ENCODE data around the gene NOTUM. TPM values are rescaled to one million over a fixed set of nuclear protein-coding genes. Genes with fewer than 3 reads are reported as not detected.

The NOTUM gene
- total and polyA plus RNA-seq, 4 donors, result 0.60 to 1.0 TPM; not detected in 2

- no peaks in the 10 kb centered on the region for H3K27me3 ChIP-seq (ENCODE audit: control insufficient read depth in 1 of 2, insufficient read depth in 2 of 2, low read length in 1 of 2)
- intact Hi-C loops (cut with DNase I), result no loop called here
- DNase-seq (no peak), ATAC-seq (ENCODE audit: low FRiP score) (no peak)
- H3K4me3 ChIP-seq (ENCODE audit: low read length in 2 of 2), result no peak overlapping the region
- 64 to 76% methylated on average over 7 of the region's 7 CpGs for WGBS, 2 donors
- H3K27ac ChIP-seq (ENCODE audit: low read depth in 1 of 2, low read length in 2 of 2), result no peak overlapping the region
- no peaks in the 10 kb centered on the region for H3K4me1 ChIP-seq (ENCODE audit: control insufficient read depth in 1 of 2, insufficient read depth in 2 of 2, low read length in 2 of 2)
- H3K36me3 ChIP-seq (ENCODE audit: control insufficient read depth in 1 of 2, insufficient read depth in 2 of 2, low read length in 1 of 2), result no peaks in the 10 kb centered on the region
- H3K9me3 ChIP-seq (ENCODE audit: control insufficient read depth, low read length), result no peaks in the 10 kb centered on the region
Measured at GRCh38 chr17:81968396-81968745, 7.4 kb upstream of the NOTUM start.

- Histone ChIP-seq H3K4me3 (ENCODE audit: low read length in 2 of 2) (no peak overlapping the region), H3K27ac (ENCODE audit: low read depth in 1 of 2, low read length in 2 of 2) (no peak overlapping the region)
- intact Hi-C loops (cut with DNase I), result no loop called here
Measured at GRCh38 chr17:81967533-81968395, 6.8 kb upstream of the NOTUM start.

DNA sequence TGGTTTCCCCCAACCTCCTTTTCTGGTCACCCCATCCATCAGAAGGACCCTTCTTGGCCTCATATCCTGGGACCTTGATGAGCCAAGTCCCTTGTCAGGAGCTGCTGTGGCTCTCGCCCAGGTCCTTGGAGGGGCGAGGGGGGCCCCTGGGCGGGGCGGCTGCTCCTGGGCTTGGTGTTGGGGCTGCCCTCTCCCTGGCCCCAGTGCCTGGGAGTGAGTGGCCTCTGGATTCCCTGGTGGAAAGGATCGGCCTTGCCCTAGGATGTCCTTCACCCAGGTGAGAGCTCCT lies 6.2 kb upstream of the NOTUM start:
- no peaks in the 10 kb centered on the region for H3K9me3 ChIP-seq (ENCODE audit: control insufficient read depth, low read length)
- peak; percentile 9 for ATAC-seq (ENCODE audit: low FRiP score)

More at GRCh38 chr17:81967533-81968395, 6.8 kb upstream of the NOTUM start:
- WGBS, 2 donors, result 18 to 20% methylated on average over 29 to 36 of the region's 36 CpGs
- Histone ChIP-seq H3K36me3 (ENCODE audit: control insufficient read depth in 1 of 2, insufficient read depth in 2 of 2, low read length in 1 of 2) (no peaks in the 10 kb centered on the region), H3K27me3 (ENCODE audit: control insufficient read depth in 1 of 2, insufficient read depth in 2 of 2, low read length in 1 of 2) (no peaks in the 10 kb centered on the region), H3K9me3 (ENCODE audit: control insufficient read depth, low read length) (no peaks in the 10 kb centered on the region), H3K4me1 (ENCODE audit: control insufficient read depth in 1 of 2, insufficient read depth in 2 of 2, low read length in 2 of 2) (no peaks in the 10 kb centered on the region)
- ATAC-seq (ENCODE audit: low FRiP score), result peak; percentile 79
- DNase-seq, result peak; percentile 87 to 88

DNA sequence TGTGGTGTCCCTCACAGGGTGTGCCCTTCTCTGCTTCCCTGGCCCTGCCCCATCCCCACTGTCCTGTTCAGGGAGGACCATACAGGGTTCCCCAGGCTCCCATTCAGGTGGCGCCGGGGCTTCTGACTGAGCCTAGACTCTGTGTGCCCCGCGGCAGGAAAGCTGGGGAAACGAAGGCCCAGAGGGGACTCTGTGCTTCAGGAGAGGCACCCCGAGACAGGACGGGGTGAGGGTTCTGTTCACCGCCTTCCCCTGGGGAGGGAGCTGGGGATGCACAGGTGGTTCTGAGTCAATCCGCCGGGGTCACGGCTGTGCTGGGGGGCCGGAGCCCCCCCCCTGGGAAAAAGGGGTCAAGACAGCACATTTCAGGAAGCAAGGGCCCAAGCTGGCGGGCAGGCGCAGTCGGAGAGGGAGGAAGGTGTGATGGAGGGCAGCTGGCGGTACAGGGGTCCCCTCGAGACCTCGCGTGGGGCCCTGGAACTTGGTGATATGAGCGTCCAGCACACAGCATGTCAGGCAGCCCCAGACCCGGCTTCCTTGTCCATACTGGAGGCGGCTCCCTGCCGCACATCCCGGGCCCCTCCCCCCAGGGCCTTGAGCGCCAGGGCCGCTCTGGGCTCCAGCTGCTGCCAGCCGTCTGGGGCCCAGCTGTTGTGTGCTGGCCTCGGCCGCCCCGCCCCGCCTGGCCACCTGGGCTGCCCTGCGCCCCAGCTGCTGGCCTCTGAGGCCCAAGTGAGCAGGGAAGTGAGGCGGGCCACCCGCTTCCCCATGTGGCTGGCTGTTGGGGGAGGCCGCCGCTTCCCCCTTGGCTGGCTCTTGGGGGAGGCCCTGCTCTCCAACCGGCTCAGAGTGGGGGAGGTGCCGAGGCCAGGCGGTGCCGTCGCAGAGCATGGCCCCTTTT lies 5.6 kb upstream of the NOTUM start:
- no peak overlapping the region for H3K4me3 ChIP-seq (ENCODE audit: low read length in 2 of 2)
- 66 to 67% methylated on average over 36 to 41 of the region's 41 CpGs for WGBS, 2 donors
- no peaks in the 10 kb centered on the region for H3K27me3 ChIP-seq (ENCODE audit: control insufficient read depth in 1 of 2, insufficient read depth in 2 of 2, low read length in 1 of 2)
- ATAC-seq (ENCODE audit: low FRiP score), result peak; percentile 22
- no peaks in the 10 kb centered on the region for H3K9me3 ChIP-seq (ENCODE audit: control insufficient read depth, low read length)
- intact Hi-C loops (cut with DNase I), result no loop called here
- no peaks in the 10 kb centered on the region for H3K4me1 ChIP-seq (ENCODE audit: control insufficient read depth in 1 of 2, insufficient read depth in 2 of 2, low read length in 2 of 2)
- no peak overlapping the region for H3K27ac ChIP-seq (ENCODE audit: low read depth in 1 of 2, low read length in 2 of 2)
- H3K36me3 ChIP-seq (ENCODE audit: control insufficient read depth in 1 of 2, insufficient read depth in 2 of 2, low read length in 1 of 2), result no peaks in the 10 kb centered on the region
- no peak for DNase-seq

More for the DNA sequence above, 6.2 kb upstream of the NOTUM start:
- H3K4me1 ChIP-seq (ENCODE audit: control insufficient read depth in 1 of 2, insufficient read depth in 2 of 2, low read length in 2 of 2), result no peaks in the 10 kb centered on the region
- no peaks in the 10 kb centered on the region for H3K36me3 ChIP-seq (ENCODE audit: control insufficient read depth in 1 of 2, insufficient read depth in 2 of 2, low read length in 1 of 2)
- no peak overlapping the region for H3K27ac ChIP-seq (ENCODE audit: low read depth in 1 of 2, low read length in 2 of 2)
- H3K4me3 ChIP-seq (ENCODE audit: low read length in 2 of 2), result no peak overlapping the region
- H3K27me3 ChIP-seq (ENCODE audit: control insufficient read depth in 1 of 2, insufficient read depth in 2 of 2, low read length in 1 of 2), result no peaks in the 10 kb centered on the region
- DNase-seq, result no peak
- 42 to 50% methylated on average over 5 of the region's 5 CpGs for WGBS, 2 donors
- intact Hi-C loops (cut with DNase I), result no loop called here

- Histone ChIP-seq H3K36me3 (ENCODE audit: control insufficient read depth in 1 of 2, insufficient read depth in 2 of 2, low read length in 1 of 2) (no peaks in the 10 kb centered on the region), H3K27ac (ENCODE audit: low read depth in 1 of 2, low read length in 2 of 2) (no peak overlapping the region), H3K9me3 (ENCODE audit: control insufficient read depth, low read length) (no peaks in the 10 kb centered on the region), H3K4me3 (ENCODE audit: low read length in 2 of 2) (no peak overlapping the region), H3K4me1 (ENCODE audit: control insufficient read depth in 1 of 2, insufficient read depth in 2 of 2, low read length in 2 of 2) (no peaks in the 10 kb centered on the region), H3K27me3 (ENCODE audit: control insufficient read depth in 1 of 2, insufficient read depth in 2 of 2, low read length in 1 of 2) (no peaks in the 10 kb centered on the region)
- ATAC-seq (ENCODE audit: low FRiP score) (no peak), DNase-seq (no peak)
- WGBS, 2 donors, result 60 to 67% methylated on average over 22 of the region's 22 CpGs
- intact Hi-C loops (cut with DNase I), result no loop called here
Measured at GRCh38 chr17:81964081-81964849, 3.3 kb upstream of the NOTUM start.

- Histone ChIP-seq H3K27me3 (ENCODE audit: control insufficient read depth in 1 of 2, insufficient read depth in 2 of 2, low read length in 1 of 2) (no peaks in the 10 kb centered on the region), H3K4me1 (ENCODE audit: control insufficient read depth in 1 of 2, insufficient read depth in 2 of 2, low read length in 2 of 2) (no peaks in the 10 kb centered on the region), H3K9me3 (ENCODE audit: control insufficient read depth, low read length) (no peaks in the 10 kb centered on the region), H3K27ac (ENCODE audit: low read depth in 1 of 2, low read length in 2 of 2) (no peak overlapping the region), H3K36me3 (ENCODE audit: control insufficient read depth in 1 of 2, insufficient read depth in 2 of 2, low read length in 1 of 2) (no peaks in the 10 kb centered on the region), H3K4me3 (ENCODE audit: low read length in 2 of 2) (no peak overlapping the region)
- intact Hi-C loops (cut with DNase I), result no loop called here
- no peak for DNase-seq
- 48 to 53% methylated on average over 37 of the region's 37 CpGs for WGBS, 2 donors
- ATAC-seq (ENCODE audit: low FRiP score), result no peak
Measured at GRCh38 chr17:81962499-81963441, 1.8 kb upstream of the NOTUM start.

DNA sequence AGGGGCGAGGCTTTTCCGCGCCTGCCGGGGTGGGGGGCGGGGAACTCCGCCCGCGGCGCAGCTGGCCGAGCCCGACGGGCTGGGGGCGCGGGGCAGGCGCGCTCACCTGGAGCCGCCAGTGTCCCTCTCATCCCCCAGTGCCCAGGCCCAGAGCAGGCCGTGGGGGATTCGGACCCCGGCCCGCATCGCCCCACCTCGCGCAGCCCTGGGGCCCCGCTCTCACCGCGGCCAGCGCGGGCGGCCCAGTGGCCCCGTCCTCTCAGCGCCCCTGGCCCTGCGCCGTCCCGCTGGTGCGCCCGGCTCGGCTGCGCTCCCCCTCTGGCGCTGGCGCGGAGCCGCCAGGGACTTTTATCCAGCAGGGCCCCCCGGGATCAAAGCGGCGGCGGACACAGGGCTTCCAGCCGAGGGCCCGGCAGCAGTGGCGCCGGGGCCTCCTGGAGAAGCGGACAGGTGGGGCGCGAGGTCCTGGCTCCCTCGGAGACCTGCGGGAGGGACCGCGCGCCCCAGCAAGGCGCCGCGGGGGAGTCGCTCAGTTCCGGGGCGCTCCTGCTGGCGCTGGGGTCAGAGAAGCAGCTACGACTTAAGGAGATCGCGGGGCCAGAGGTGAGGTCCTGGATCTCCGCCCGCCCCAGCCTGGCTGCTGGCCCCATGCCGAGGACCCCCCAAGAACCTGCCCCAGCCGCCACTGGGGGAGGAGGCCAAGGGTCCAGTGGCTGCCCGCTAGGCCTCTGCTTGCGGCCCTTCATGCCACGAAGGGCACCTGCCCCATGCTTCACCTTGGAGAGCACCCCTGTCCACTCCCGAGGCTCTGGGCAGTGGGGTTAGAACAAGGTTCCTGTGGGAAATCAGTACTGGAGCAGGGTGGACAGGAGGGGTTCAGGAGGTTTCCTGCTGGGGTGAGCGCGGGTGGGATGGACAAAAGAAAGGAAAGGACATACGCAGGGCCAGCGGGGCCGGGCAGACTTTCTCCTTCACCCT lies 823 bp upstream of the NOTUM start:
- H3K36me3 ChIP-seq (ENCODE audit: control insufficient read depth in 1 of 2, insufficient read depth in 2 of 2, low read length in 1 of 2), result no peaks in the 10 kb centered on the region
- 7 to 8% methylated on average over 80 to 82 of the region's 82 CpGs for WGBS, 2 donors
- no peaks in the 10 kb centered on the region for H3K27me3 ChIP-seq (ENCODE audit: control insufficient read depth in 1 of 2, insufficient read depth in 2 of 2, low read length in 1 of 2)
- ATAC-seq (ENCODE audit: low FRiP score) (no peak), DNase-seq (no peak)
- intact Hi-C loops (cut with DNase I), result no loop called here
- no peak overlapping the region for H3K4me3 ChIP-seq (ENCODE audit: low read length in 2 of 2)
- H3K4me1 ChIP-seq (ENCODE audit: control insufficient read depth in 1 of 2, insufficient read depth in 2 of 2, low read length in 2 of 2), result no peaks in the 10 kb centered on the region
- no peaks in the 10 kb centered on the region for H3K9me3 ChIP-seq (ENCODE audit: control insufficient read depth, low read length)
- no peak overlapping the region for H3K27ac ChIP-seq (ENCODE audit: low read depth in 1 of 2, low read length in 2 of 2)

Data from aorta (tissue), 5 donors.